Measurements from ENCODE around the gene DRAXIN. TPM values are rescaled to one million over a fixed set of nuclear protein-coding genes. Genes with fewer than 3 reads are reported as not detected.

Gene DRAXIN
- total and polyA plus RNA-seq, 2 donors (not counting 3 experiments of a cell fraction or from before 2014, with no cell fraction given) = 0.44 to 3.2 TPM

GRCh38 chr1:11695861-11696260, 4.4 kb downstream of the DRAXIN start:
- POLR2A ChIA-PET = no interaction called here
- no peak for DNase-seq (ENCODE audit: low read depth, low spot score)
- intact Hi-C loops (cut with micrococcal nuclease) = no loop called here
- Histone ChIP-seq H3K36me3 (ENCODE audit: control insufficient read depth in 2 of 2, extremely low read depth in 1 of 2, insufficient read depth in 2 of 2, low read length in 2 of 2) (no peaks in the 10 kb centered on the region), H3K4me2 (ENCODE audit: insufficient read depth, low read length) (no peak overlapping the region), H3K4me1 (ENCODE audit: control insufficient read depth, extremely low read depth, insufficient read depth, low read length) (peaks cover 16% of the 10 kb centered on the region), H3K27ac (ENCODE audit: insufficient read depth, low read depth, low read length) (no peak overlapping the region), H3K9ac (replicated peaks; ENCODE audit: extremely low read depth, insufficient read depth, low read length) (no peak overlapping the region), H3K27me3 (ENCODE audit: control insufficient read depth in 2 of 2, insufficient read depth in 2 of 2, low read length in 2 of 2) (peaks cover 19 to 21% of the 10 kb centered on the region in 2 experiments), H2AFZ (ENCODE audit: low read depth, low read length) (no peak overlapping the region), H3K4me3 (replicated peaks in 1 of 3; ENCODE audit: insufficient read depth in 1 of 3, low read depth in 1 of 3, low read length in 3 of 3) (no peak overlapping the region), H3K79me2 (ENCODE audit: control insufficient read depth, insufficient read depth, low read length) (no peaks in the 10 kb centered on the region), H3K9me1 (replicated peaks; ENCODE audit: control insufficient read depth, extremely low read depth, insufficient read depth, low read length) (no peaks in the 10 kb centered on the region), H4K20me1 (replicated peaks; ENCODE audit: control insufficient read depth, extremely low read depth, insufficient read depth, low read length) (no peaks in the 10 kb centered on the region), H3K9me3 (replicated peaks; ENCODE audit: control insufficient read depth, insufficient read depth, low read length) (no peaks in the 10 kb centered on the region)
- no peak for TF ChIP-seq JUN (IDR thresholded peaks at IDR 0.05; ENCODE audit: borderline replicate concordance, insufficient read depth, insufficient read length, low read depth)
- TF ChIP-seq FOS (IDR thresholded peaks at IDR 0.05; ENCODE audit: borderline replicate concordance, insufficient read depth, low read length) = no peak
- TF ChIP-seq MAX (IDR thresholded peaks at IDR 0.05; ENCODE audit: insufficient read depth, insufficient read length) = no peak
- TF ChIP-seq POLR2AphosphoS5 (IDR thresholded peaks at IDR 0.05; ENCODE audit: insufficient read depth, low read depth, low read length) = no peak
- TF ChIP-seq GATA2 (IDR thresholded peaks at IDR 0.05; ENCODE audit: insufficient read depth, insufficient read length, low read depth, low read length) = no peak
- no peak for TF ChIP-seq MYC (IDR thresholded peaks at IDR 0.05; ENCODE audit: low read depth, low read length)
- no peak for TF ChIP-seq EZH2 (IDR thresholded peaks at IDR 0.05; ENCODE audit: borderline replicate concordance, low read depth, low read length, severe bottlenecking)
- no peak for FAIRE-seq
- dilution Hi-C loops (cut with MboI; ENCODE audit: extremely low pct_ligation_motif_present, low sequenced_read_pairs) = no loop called here
- CTCF ChIA-PET = interaction anchor here (3.7 kb wide), 1 partner anchor 32 kb away, joined by 24 read pairs; the partner anchor contains the start of gene FBXO6
- BruUV-seq (replicated peaks) = no TSS peak
